ENCODE results near the gene BBIP1. TPM values are rescaled to one million over a fixed set of nuclear protein-coding genes. Genes with fewer than 3 reads are reported as not detected.

BBIP1 gene
- total and polyA plus RNA-seq, 2 donors (not counting 3 experiments of a cell fraction or from before 2014, with no cell fraction given): 9.9 to 32.8 TPM

- dilution Hi-C loops (cut with MboI; ENCODE audit: extremely low pct_ligation_motif_present, low sequenced_read_pairs) (no loop called here), intact Hi-C loops (cut with micrococcal nuclease) (no loop called here)
- TF ChIP-seq CTCF (IDR thresholded peaks at IDR 0.05; ENCODE audit: extremely low read depth in 1 of 2, insufficient read depth in 1 of 2, low read depth in 1 of 2, low read length in 2 of 2): no peak
- no peak for TF ChIP-seq POLR2A (IDR thresholded peaks at IDR 0.05; ENCODE audit: low read depth, low read length)
- no peak for TF ChIP-seq JUN (IDR thresholded peaks at IDR 0.05; ENCODE audit: borderline replicate concordance, insufficient read depth, insufficient read length, low read depth)
- TF ChIP-seq MAX (IDR thresholded peaks at IDR 0.05; ENCODE audit: insufficient read depth, insufficient read length): no peak
- TF ChIP-seq FOS (IDR thresholded peaks at IDR 0.05; ENCODE audit: borderline replicate concordance, insufficient read depth, low read length): no peak
- no peak for TF ChIP-seq EZH2 (IDR thresholded peaks at IDR 0.05; ENCODE audit: borderline replicate concordance, low read depth, low read length, severe bottlenecking)
- no peak for TF ChIP-seq GATA2 (IDR thresholded peaks at IDR 0.05; ENCODE audit: insufficient read depth, insufficient read length, low read depth, low read length)
- no peak for TF ChIP-seq MYC (IDR thresholded peaks at IDR 0.05; ENCODE audit: low read depth, low read length)
- TF ChIP-seq POLR2AphosphoS5 (IDR thresholded peaks at IDR 0.05; ENCODE audit: insufficient read depth, low read depth, low read length): no peak
- ChIA-PET POLR2A (no interaction called here), CTCF (interaction anchor here (0.8 to 1.4 kb wide), 6 partner anchors 9 to 166 kb away, joined by 3 to 6 read pairs (median 4); no protein-coding TSS in a partner anchor)
- Histone ChIP-seq H3K4me1 (ENCODE audit: control insufficient read depth, extremely low read depth, insufficient read depth, low read length) (no peaks in the 10 kb centered on the region), H3K9ac (replicated peaks; ENCODE audit: extremely low read depth, insufficient read depth, low read length) (no peak overlapping the region), H3K4me3 (replicated peaks in 1 of 3; ENCODE audit: insufficient read depth in 1 of 3, low read depth in 1 of 3, low read length in 3 of 3) (no peak overlapping the region), H3K27ac (ENCODE audit: insufficient read depth, low read depth, low read length) (no peak overlapping the region), H3K9me3 (replicated peaks; ENCODE audit: control insufficient read depth, insufficient read depth, low read length) (no peaks in the 10 kb centered on the region), H3K27me3 (ENCODE audit: control insufficient read depth in 2 of 2, insufficient read depth in 2 of 2, low read length in 2 of 2) (no peaks in the 10 kb centered on the region), H3K36me3 (ENCODE audit: control insufficient read depth in 2 of 2, extremely low read depth in 1 of 2, insufficient read depth in 2 of 2, low read length in 2 of 2) (no peaks in the 10 kb centered on the region), H3K9me1 (replicated peaks; ENCODE audit: control insufficient read depth, extremely low read depth, insufficient read depth, low read length) (no peaks in the 10 kb centered on the region), H2AFZ (ENCODE audit: low read depth, low read length) (no peak overlapping the region), H3K79me2 (ENCODE audit: control insufficient read depth, insufficient read depth, low read length) (no peaks in the 10 kb centered on the region), H4K20me1 (replicated peaks; ENCODE audit: control insufficient read depth, extremely low read depth, insufficient read depth, low read length) (no peaks in the 10 kb centered on the region), H3K4me2 (ENCODE audit: insufficient read depth, low read length) (no peak overlapping the region)
- BruUV-seq (replicated peaks): no TSS peak
- FAIRE-seq (no peak), DNase-seq (ENCODE audit: low read depth, low spot score) (no peak)
These were observed 6.6 kb downstream of the BBIP1 start for GRCh38 chr10:110912374-110912773.

All from endothelial cell of umbilical vein (primary cell).